GM21786 (cell line): Measurements from ENCODE around the gene MIOS.

Experiments
- ATAC-seq: cut with Tn5 transposase; IDR thresholded peaks from one replicate; pipeline ENCODE4 v1.9.1; 2021; ENCODE audit not compliant: unreplicated experiment

Gene MIOS

GRCh38 chr7:7566651-7567611, at the start of gene MIOS:
MIOS (plus strand) TSS chr7:7566884; CDS start chr7:7572476, 5,592 bp downstream.
- peak; percentile 54 for ATAC-seq

GRCh38 chr7:7517754-7518153, 48.9 kb upstream of the MIOS start:
- ATAC-seq = no peak

- no peak for ATAC-seq
Measured at GRCh38 chr7:7519056-7519455, 47.6 kb upstream of the MIOS start.

GRCh38 chr7:7519528-7519927, 47.2 kb upstream of the MIOS start:
- ATAC-seq = no peak

- no peak for ATAC-seq
Measured at GRCh38 chr7:7521259-7521658, 45.4 kb upstream of the MIOS start.

GRCh38 chr7:7522421-7522820, 44.3 kb upstream of the MIOS start:
- ATAC-seq = no peak

GRCh38 chr7:7524121-7524520, 42.6 kb upstream of the MIOS start:
- no peak for ATAC-seq

GRCh38 chr7:7526006-7526405, 40.7 kb upstream of the MIOS start:
- ATAC-seq = no peak

- ATAC-seq = no peak
Measured at GRCh38 chr7:7527047-7527446, 39.6 kb upstream of the MIOS start.

- no peak for ATAC-seq
Measured at GRCh38 chr7:7529328-7529727, 37.4 kb upstream of the MIOS start.

- no peak for ATAC-seq
Measured at GRCh38 chr7:7533831-7534430, 32.8 kb upstream of the MIOS start.

GRCh38 chr7:7535691-7536090, 31.0 kb upstream of the MIOS start, which contains the start of gene COL28A1:
COL28A1 (minus strand) TSS chr7:7535873; CDS start chr7:7532875, 2,998 bp downstream.
- no peak for ATAC-seq

GRCh38 chr7:7536396-7537019, 30.2 kb upstream of the MIOS start:
- ATAC-seq = no peak

- no peak for ATAC-seq
Measured at GRCh38 chr7:7537711-7538110, 29.0 kb upstream of the MIOS start.

- ATAC-seq = no peak
Measured at GRCh38 chr7:7539152-7539551, 27.5 kb upstream of the MIOS start.

GRCh38 chr7:7539711-7540110, 27.0 kb upstream of the MIOS start:
- ATAC-seq = no peak

GRCh38 chr7:7542251-7542835, 24.3 kb upstream of the MIOS start:
- ATAC-seq = no peak

GRCh38 chr7:7548407-7548806, 18.3 kb upstream of the MIOS start:
- no peak for ATAC-seq

- ATAC-seq = no peak
Measured at GRCh38 chr7:7550663-7551062, 16.0 kb upstream of the MIOS start.

- ATAC-seq = no peak
Measured at GRCh38 chr7:7552199-7552598, 14.5 kb upstream of the MIOS start.

GRCh38 chr7:7553386-7553785, 13.3 kb upstream of the MIOS start:
- no peak for ATAC-seq
